IPS DF 4.7 (cell line): ENCODE results near the gene HBA2.
"Not testable (repeated sequence)": the region's sequence is repeated elsewhere in the genome, so short reads cannot be mapped to it uniquely, and the experiment has no call there.

Experiments used
- DNase-seq: peaks from one replicate; pipeline ENCODE4 v3.0.0-alpha.2; 2013; ENCODE audit warnings: low spot score; ENCODE audit errors: extremely low read depth

The HBA2 gene

GRCh38 chr16:154217-155030, 18.3 kb upstream of the HBA2 start:
- DNase-seq = no peak

- no peak for DNase-seq
Observed at GRCh38 chr16:155031-155398, 17.7 kb upstream of the HBA2 start.

- no peak for DNase-seq
Observed at GRCh38 chr16:159136-159849, 13.4 kb upstream of the HBA2 start.

GRCh38 chr16:160242-160641, 12.4 kb upstream of the HBA2 start:
- DNase-seq = not testable (repeated sequence)

- no peak for DNase-seq
Observed at GRCh38 chr16:160691-161190, 11.9 kb upstream of the HBA2 start.

GRCh38 chr16:162271-162991, 10.2 kb upstream of the HBA2 start:
- DNase-seq = no peak

GRCh38 chr16:163139-163538, 9.5 kb upstream of the HBA2 start:
- DNase-seq = not testable (repeated sequence)

- DNase-seq = not testable (repeated sequence)
Observed at GRCh38 chr16:163696-164095, 9.0 kb upstream of the HBA2 start.

- not testable (repeated sequence) for DNase-seq
Observed at GRCh38 chr16:164134-164823, 8.4 kb upstream of the HBA2 start.

GRCh38 chr16:164827-165538, 7.7 kb upstream of the HBA2 start:
- no peak for DNase-seq

GRCh38 chr16:165539-166374, 6.9 kb upstream of the HBA2 start, which contains the start of gene HBM:
HBM (plus strand) TSS chr16:165978; CDS start chr16:165998, 20 bp downstream.
- no peak for DNase-seq

GRCh38 chr16:166375-167121, 6.1 kb upstream of the HBA2 start:
- no peak for DNase-seq

- no peak for DNase-seq
Observed at GRCh38 chr16:167122-167690, 5.5 kb upstream of the HBA2 start.

- no peak for DNase-seq
Observed at GRCh38 chr16:168424-168823, 4.3 kb upstream of the HBA2 start.

- DNase-seq = no peak
Observed at GRCh38 chr16:169014-169413, 3.7 kb upstream of the HBA2 start.

- not testable (repeated sequence) for DNase-seq
Observed at GRCh38 chr16:170088-170507, 2.6 kb upstream of the HBA2 start.

GRCh38 chr16:170788-171187, 1.9 kb upstream of the HBA2 start:
- DNase-seq = no peak

- not testable (repeated sequence) for DNase-seq
Observed at GRCh38 chr16:173211-173854, 657 bp downstream of the HBA2 start.
